ENCODE results near the gene BCO1.
"Not testable (repeated sequence)": the region's sequence is repeated elsewhere in the genome, so short reads cannot be mapped to it uniquely, and the experiment has no call there.

BCO1 gene

DNA sequence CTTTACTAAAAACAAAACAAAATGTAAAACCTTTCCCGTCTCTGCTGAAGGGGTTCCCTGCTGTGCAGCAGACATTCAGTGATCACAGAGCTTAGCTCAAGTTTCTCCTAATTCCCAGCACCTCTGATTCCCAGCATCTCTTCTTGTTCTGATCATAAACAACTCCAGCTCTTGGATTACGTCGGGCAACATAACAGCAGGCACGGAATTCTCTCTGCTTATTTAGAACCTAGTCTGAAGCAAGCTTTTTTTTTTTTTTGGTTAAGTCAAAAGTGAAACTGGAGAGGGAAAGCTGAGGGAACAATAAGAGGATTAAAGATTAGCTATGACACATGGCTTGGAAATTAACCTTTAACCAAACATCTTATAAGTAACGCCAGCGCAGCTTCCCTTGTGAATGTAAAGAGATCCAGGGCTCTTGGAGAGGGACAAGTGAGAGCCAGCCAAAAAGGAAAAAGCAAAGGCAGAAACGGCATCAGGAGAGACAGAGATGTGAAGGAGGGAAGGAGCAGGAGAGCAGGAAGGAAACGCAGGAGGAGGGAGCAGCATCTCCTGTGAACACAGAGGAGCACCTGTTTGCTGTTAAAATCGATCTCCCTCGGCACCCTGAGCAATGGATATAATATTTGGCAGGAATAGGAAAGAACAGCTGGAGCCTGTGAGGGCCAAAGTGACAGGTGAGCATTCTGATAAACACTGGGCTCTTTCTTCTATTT, at the start of gene BCO1:
Gene BCO1 (plus strand): TSS at position 394 of the 716 bp plus-strand sequence. CDS start 220 bp downstream, at position 614.
- no peak for DNase-seq (ENCODE audit: low read depth)

DNA sequence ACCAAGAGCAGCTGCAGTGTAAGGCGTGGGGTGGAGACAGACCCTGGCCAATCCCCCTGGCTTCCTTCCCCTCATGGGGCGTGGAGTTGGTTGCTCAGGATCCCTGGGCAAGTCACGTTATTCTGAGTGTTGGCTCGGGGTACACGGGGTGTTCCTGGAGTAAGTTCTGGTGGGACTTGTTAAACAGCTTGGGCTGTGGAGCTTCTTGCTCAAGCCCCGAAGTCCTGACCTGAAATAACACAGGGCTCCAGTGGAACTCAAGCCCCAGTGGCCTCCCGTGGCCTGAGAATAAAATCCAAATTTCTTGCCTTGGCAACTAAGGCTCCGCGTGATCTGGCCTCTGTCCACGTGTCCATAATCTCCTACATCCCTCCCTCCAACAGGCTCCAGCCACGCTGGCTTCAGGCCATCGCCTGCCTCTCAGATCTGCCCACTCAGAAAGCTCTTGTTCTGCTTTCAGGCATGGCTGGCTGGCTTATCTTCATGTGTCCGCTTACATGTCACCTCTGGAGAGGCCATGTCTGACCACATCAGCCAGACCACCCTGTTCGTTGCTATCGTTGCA, 49.3 kb upstream of the BCO1 start:
- no peak for DNase-seq (ENCODE audit: low read depth)

DNA sequence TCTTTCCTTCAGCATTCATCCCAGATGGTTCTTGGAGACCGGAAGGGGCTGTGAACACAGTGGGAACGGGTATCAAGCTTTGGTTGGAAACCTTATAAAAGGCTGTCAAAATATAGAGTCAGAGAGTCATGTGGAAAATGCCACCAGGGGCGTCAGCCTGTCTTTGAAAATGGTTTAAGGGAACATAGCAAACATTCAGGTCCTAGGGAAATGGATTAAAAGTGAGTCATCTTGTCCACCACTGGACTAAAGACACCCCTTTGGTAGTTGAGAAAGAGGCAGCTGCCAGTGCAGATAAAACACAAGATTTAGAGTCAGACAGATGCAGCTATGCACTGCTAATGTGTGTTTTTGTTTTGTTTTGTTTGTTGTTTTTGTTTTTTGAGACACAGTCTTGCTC, 47.8 kb upstream of the BCO1 start:
- no peak for DNase-seq (ENCODE audit: low read depth)

GRCh38 chr16:81195885-81196534, 42.5 kb upstream of the BCO1 start:
- DNase-seq (ENCODE audit: low read depth), result no peak

DNA sequence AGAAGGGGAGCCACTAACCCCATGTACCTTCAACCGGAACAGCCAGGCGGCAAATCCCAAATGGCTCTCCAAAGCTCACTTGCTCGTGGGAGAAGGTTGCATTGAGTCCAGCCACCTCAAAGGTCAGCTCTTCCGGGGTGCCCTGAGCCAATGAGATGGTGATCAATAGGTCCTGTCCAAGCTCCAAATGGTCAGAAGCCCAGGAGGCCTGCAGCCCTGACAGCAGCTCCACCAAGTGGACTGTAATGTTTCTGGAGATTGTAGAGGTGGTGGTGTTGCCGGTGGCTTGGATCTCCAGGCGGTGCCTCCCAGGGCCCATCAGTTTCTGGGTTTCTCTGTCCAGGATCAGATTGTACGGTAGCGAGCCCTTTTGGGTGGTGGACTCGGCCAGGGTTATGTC, 39.9 kb upstream of the BCO1 start:
- no peak for DNase-seq (ENCODE audit: low read depth)

DNA sequence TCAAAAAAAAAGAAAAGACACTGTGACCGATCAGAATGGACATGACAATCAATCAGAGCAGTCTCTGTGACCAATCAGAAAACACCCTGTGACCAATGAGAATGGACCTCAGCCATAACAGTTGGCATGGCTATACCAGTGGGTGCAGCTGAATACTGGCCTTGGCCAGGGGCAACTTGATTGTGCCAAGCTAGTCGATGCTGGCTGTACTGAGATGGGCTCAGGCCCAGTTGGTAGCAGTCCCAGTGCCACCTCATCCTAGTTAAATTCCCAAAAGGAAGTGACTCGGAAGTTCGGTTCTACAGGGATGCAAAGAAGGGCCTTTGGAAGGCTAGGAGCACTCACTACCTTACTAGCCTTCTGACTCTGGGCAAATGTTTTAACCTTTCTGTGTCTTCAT, 37.2 kb upstream of the BCO1 start:
- DNase-seq (ENCODE audit: low read depth), result no peak

DNA sequence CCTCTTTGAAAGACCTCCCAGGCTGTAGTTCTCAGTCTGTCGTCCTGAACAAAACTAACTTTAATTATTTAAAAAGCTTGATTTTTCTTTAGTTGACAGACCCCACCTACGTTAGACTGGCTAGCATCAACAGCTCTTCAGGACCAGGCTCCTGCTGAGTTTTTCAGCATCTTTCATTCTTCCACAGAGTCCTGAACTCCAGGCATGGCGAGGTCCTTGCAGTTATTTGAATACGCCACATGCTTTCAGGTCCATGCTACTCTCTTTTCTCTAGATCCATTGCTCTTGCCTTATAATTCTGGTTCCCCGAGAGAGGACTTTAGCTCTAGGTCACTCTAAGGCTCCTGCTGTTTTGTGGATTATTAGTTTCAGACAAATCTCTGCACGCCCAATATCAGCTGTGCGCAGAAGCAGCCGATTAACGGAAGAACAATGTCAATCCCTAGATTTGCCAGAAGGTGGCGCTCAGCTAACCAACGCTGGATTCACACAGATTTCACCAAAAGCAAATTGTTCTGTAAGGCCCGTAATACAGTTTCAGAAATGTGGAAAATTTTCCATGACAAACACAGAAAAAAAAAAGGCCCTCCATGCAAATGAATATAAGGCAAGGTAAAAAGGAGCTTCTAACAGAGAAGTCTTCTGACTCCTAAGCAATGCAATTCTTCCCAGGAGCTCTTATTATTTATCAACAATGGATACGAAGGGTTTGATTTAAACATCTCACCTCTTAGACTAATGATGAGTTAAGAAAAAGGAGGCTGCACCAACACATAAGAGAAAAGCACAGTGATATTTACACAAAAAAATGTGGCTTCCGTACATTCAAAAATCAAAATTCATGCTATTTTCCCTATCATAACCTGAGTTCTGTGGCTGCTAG, 33.5 kb upstream of the BCO1 start:
- DNase-seq (ENCODE audit: low read depth), result peak; percentile 37

DNA sequence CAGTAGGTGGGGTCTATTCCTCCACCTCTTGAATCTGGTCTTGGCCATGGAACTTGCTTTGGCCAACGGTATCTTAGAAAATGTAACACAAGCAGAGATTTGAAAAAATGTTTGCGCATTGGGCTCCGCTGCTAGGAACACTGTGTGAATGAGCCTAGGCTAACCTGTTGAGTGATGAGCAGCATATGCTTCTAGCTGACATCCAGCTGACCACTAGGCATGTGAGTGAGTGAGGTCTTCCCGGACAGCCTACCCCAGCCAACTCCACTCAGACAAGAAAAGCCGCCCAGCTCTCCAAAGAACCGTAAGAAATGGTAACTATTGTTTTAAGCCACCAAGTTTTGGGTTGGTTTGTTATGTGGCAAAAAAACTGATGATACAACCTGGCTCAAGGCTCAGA, 31.4 kb upstream of the BCO1 start:
- no peak for DNase-seq (ENCODE audit: low read depth)

DNA sequence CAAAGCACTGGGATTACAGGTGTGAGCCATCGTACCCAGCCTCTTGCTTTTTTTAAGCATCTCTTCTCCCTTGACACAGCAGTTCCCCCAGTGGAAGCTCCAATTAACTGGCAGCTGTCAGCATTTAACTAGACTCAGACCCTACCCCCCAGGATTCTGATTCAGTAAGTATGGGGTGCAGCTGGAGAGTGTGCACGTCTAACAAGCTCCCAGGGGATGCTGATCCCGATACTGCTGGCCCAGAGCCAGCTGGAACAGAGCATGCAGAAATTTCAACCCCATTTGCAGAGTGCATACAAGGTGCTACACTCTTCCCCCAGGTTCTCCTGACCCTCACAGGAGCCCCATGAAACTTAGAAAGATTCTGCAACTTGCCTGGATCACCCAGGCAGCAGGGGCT, 27.7 kb upstream of the BCO1 start:
- DNase-seq (ENCODE audit: low read depth), result no peak

DNA sequence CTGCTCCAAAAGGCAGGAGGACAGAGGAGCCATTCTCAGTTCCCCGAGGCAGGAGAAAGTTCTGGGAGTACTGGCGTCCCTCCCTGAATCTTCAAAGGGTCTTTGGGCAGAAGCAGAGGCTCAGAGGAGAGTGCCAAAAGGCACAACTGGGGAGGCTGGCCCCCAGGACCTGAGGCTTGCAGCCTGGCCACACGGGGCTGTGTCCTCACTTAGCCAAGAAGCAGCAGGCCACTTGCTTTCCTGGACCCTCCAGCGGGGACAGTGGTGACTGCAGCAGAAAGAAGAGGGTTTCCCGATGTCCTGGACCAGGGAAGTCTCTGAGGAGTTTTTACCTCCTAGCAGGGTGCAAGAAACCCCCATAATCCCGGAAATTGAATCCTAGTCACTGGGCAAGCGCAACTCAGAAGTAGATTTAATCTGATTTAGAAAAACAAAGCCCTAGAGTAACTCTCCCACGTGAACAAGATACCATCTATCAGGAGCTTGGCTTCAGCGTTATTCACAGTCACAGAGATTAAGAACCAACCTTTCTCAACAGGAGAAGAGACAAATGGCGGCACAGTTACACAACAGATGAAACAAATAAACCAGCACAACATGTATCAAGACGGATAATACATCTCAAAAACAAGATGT, 25.5 kb upstream of the BCO1 start:
- DNase-seq (ENCODE audit: low read depth), result no peak

GRCh38 chr16:81214745-81215166, 23.7 kb upstream of the BCO1 start:
- no peak for DNase-seq (ENCODE audit: low read depth)

GRCh38 chr16:81216114-81216513, 22.4 kb upstream of the BCO1 start:
- no peak for DNase-seq (ENCODE audit: low read depth)

- no peak for DNase-seq (ENCODE audit: low read depth)
Measured at GRCh38 chr16:81216706-81217105, 21.8 kb upstream of the BCO1 start.

- DNase-seq (ENCODE audit: low read depth), result no peak
Measured at GRCh38 chr16:81219151-81219550, 19.3 kb upstream of the BCO1 start.

GRCh38 chr16:81220349-81220748, 18.1 kb upstream of the BCO1 start:
- DNase-seq (ENCODE audit: low read depth), result no peak

- no peak for DNase-seq (ENCODE audit: low read depth)
Measured at GRCh38 chr16:81221731-81222130, 16.8 kb upstream of the BCO1 start.

GRCh38 chr16:81224824-81225223, 13.7 kb upstream of the BCO1 start:
- no peak for DNase-seq (ENCODE audit: low read depth)

DNA sequence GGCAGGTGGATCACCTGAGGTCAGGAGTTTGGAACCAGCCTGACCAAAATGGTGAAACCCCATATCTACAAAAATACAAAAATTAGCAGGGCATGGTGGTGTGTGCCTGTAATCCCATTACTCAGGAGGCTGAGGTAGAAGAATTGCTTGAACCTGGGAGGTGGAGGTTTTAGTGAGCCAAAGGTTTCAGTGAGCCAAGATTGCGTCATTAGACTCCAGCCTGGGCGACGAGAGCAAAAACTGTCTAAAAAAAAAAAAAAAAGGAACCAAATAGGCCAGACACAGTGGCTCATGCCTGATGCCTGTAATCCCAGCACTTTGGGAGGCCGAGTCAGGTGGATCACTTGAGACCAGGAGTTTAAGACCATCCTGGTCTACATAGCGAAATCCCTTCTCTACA, 12.8 kb upstream of the BCO1 start:
- not testable (repeated sequence) for DNase-seq (ENCODE audit: low read depth)

GRCh38 chr16:81227785-81228184, 10.7 kb upstream of the BCO1 start:
- DNase-seq (ENCODE audit: low read depth), result no peak

DNA sequence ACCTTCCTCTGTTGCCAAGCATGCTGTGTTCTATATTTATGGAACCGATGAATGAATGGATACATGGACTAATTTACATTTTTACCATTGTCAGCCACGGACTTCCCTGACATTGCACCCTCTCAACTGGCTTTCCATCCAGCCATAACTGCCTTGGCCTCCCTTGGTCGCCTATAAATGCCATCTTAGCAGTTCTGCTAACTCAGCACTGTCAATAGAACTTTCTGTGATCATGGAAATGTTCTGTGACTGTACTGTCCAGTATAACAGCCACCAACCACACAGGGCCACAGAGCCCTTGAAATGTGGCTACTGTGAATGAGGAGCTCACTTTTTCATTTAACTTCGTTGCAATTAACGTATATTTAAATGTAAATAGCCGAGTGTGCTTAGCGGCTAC, 8.7 kb upstream of the BCO1 start:
- no peak for DNase-seq (ENCODE audit: low read depth)

- no peak for DNase-seq (ENCODE audit: low read depth)
Measured at GRCh38 chr16:81231014-81231413, 7.5 kb upstream of the BCO1 start.

GRCh38 chr16:81232740-81233367, 5.6 kb upstream of the BCO1 start:
- no peak for DNase-seq (ENCODE audit: low read depth)
